ENCODE results near the gene MAPK1IP1L. TPM values are rescaled to one million over a fixed set of nuclear protein-coding genes. Genes with fewer than 3 reads are reported as not detected.
"Not testable (repeated sequence)": the region's sequence is repeated elsewhere in the genome, so short reads cannot be mapped to it uniquely, and the experiment has no call there.

The MAPK1IP1L gene
- polyA plus RNA-seq, 3 donors: 105 to 124 (median 106) TPM

DNA sequence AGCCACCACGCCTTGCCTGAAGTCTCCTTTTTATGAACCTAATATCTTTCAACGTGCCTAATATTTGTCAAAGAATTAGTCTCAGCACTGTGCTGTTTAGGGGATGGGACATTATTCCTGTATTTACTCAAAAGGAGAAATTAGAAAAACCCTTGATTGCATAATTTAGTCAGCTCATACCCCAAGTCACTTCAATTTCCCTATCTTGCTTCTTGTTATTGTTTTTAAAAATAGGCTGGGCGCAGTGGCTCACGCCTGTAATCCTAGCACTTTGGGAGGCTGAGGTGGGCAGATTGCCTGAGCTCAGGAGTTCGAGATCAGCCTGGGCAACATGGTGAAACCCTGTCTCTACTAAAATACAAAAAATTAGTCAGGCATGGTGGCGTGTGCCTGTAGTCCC lies 28.5 kb downstream of the MAPK1IP1L start:
- not testable (repeated sequence) for DNase-seq (ENCODE audit: extremely low read depth in 1 of 11, low read depth in 9 of 11, low spot score in 4 of 11)

DNA sequence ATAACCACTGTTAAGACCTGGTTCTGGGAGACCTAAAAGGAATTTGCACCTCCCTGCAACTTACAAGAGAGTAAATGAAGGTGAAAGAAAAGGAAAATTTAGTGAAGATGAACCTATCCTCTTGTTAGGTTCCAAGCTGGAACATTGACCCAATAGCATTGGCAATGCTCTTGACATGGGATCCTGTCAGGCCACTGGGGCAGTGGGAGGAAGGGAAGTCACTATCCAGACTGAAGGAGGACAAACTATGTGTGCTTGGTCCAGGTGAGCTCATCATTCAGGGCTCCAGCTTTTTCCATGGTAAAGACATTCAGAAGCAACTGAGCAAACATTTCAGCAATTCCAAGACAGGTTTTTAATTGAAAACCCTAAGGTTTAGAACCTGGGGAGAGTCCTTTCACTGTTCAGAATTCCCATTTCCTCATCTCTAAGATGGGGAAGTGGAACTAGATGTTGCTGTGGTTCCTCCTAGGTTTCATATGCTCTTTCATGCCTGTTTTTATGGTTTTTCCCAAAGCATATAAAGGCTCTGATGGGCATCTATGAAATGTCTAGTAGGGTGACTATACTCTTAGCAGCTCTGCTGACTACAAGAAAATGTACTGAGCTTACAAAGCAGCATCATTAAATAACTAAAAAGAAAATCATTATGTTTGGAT lies 33.1 kb downstream of the MAPK1IP1L start:
- DNase-seq (ENCODE audit: extremely low read depth in 1 of 11, low read depth in 9 of 11, low spot score in 4 of 11): no peak

DNA sequence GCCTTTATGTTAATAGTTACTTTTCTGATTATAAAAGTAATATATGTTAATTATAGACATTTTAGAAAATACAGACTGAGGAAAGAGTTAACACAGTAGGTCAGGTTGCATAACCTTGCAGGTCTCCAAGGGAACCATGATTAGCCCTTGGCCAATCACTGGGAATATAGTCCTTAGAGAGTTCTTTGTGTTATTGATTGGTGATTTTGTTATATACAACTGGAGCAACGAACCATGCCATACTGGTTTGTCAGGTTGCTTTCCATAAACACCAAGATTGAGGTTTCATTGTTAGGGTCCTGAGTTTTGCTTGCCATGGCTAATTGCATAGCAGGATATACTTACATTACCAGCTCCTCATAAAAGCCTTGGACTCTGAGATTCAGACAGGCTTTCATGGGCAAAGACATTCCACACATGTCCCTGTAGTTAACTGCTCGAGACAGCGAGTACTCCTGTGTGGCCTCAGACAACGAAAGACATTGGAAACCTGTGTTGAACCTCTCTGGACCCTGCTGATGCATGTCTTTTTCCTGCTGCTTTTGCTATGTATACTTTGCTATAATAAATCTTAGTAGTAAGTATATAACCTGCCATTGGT lies 33.7 kb downstream of the MAPK1IP1L start:
- DNase-seq (ENCODE audit: extremely low read depth in 1 of 11, low read depth in 9 of 11, low spot score in 4 of 11): no peak

DNA sequence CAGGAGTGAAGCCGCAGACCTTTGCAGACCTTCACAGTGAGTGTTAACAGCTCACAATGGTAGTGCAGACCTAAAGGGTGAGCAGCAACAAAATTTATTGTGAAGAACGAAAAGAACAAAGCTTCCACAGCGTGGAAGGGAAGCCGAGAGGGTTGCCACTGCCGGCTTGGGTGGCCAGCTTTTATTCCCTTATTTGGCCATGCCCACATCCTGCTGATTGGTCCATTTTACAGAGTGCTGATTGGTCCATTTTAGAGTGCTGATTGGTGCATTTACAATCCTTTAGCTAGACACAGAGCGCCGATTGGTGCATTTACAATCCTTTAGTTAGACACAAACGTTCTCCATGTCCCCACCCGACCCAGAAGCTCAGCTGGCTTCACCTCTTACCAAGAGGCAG lies 35.5 kb downstream of the MAPK1IP1L start:
- no peak for DNase-seq (ENCODE audit: extremely low read depth in 1 of 11, low read depth in 9 of 11, low spot score in 4 of 11)

DNA sequence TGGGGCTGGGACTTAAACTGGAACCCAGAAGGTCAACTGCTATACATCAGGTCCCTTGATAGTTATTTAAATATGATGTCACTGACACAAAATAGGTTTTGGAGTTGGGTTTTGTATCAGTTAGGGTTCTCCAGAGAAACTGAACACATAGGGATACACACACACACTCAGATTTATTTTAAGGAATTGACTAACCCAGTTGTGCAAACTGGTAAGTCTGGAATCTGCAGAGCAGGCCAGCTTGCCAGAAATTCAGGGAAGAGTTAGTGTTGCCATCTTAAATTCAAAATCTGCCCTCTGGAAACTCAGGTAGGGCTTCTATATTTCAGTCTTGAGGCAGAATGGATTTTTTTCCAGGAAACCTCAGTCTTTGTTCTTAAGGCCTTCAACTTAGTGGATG lies 36.9 kb downstream of the MAPK1IP1L start:
- DNase-seq (ENCODE audit: extremely low read depth in 1 of 11, low read depth in 9 of 11, low spot score in 4 of 11): no peak

DNA sequence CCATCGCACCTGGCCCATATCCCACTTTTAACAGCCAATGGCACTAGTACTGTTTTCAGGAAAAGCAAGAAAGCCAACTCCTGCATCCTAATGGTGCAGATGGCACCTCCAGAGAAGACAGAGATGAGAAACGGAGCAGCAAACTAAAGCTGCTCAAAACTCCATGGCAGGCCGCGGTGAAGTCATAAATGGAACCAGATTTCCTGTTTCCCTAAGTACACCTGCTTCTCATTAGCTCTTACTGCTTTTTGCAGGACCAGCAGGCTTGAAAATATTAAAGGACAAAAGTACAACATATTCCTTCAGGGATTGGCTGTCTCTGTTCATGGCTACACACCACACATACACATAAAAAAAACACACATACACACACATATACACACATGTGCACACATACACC lies 40.9 kb downstream of the MAPK1IP1L start:
- DNase-seq (ENCODE audit: extremely low read depth in 1 of 11, low read depth in 9 of 11, low spot score in 4 of 11): no peak

DNA sequence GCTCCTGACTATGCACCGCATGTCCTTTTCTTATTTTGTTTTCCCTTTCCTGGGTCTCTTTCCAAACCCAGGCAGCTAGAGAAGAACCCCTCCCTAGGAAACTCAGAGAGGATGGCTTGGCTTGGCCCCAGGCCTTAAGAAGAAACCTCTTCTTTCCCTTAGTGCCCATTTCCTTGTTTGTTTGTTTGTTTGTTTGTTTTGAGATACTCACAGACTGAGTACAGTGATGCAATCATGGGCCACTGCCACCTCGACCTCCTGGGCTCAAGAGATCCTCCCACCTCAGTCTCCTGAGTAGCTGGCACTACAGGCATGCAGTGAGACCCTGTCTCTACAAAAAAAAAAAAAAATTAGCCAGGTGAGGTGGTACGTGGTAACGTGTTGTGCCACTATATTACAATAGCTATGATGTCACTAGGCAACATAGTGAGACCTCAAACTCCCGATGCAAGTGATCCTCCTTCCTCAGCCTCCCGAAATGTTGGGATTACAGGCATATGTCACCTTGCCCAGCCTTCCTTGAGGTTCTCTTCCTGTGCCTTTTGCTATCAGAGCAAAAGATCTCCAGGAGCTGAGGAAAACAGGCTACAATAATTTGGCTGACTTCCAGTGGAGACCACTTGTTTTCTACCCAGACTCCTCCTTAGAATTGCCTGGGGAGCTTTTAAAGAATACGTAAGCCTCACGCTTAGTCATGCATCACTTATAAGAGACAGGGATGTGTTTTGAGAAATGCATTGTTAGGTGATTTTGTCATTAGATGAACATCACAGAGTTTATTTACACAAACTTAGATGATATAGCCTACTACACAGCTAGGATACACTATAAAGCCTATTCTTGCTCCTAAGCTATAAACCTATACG lies 43.1 kb downstream of the MAPK1IP1L start:
- DNase-seq (ENCODE audit: extremely low read depth in 1 of 11, low read depth in 9 of 11, low spot score in 4 of 11): no peak

DNA sequence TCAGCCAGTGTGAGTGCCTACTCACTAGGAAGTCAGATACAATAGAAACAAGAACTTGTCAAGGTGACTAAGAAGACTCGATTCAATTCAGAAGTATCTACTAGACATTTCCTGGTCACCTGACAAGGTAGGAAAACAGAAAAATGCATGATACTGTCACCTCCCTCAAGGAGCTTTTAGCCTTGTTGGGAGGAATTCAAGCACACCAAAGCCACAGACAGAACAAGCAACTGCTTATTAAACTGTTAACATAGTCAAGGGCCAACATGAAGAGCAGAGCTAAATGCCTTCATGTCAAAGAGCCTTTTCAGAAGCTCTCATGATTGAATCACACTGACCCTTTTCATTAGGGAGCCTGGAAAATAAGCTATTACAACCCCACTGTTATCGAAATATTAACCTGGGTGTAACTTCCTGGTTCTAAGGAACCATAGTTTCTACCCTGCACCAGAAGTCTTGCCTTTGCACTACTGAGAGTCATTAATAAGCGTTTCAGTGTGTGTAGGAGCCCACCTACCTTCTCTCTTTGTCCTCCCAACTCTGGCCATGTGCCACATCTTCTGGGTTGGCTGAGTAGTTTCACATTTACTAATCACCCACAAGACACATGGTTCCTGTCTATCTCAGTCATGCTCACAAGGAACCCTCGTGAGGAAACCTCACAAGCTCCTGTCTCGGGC lies 46.6 kb downstream of the MAPK1IP1L start:
- no peak for DNase-seq (ENCODE audit: extremely low read depth in 1 of 11, low read depth in 9 of 11, low spot score in 4 of 11)

DNA sequence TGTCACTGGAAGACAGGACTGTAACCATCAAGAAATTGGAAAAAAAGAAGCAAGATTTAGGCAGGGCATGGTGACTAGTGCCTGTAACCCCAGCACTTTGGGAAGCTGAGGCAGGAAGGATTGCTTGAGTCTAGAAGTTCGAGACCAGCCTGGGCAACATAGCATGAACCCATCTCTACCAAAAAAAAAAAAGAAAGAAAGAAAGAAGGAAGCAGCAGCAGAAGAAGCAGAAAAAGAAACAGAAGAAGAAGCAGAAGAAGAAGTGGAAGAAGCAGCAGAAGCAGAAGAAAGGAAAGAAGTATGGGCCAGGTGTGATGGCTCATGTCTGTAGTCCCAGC lies 47.1 kb downstream of the MAPK1IP1L start:
- DNase-seq (ENCODE audit: extremely low read depth in 1 of 11, low read depth in 9 of 11, low spot score in 4 of 11): no peak

DNA sequence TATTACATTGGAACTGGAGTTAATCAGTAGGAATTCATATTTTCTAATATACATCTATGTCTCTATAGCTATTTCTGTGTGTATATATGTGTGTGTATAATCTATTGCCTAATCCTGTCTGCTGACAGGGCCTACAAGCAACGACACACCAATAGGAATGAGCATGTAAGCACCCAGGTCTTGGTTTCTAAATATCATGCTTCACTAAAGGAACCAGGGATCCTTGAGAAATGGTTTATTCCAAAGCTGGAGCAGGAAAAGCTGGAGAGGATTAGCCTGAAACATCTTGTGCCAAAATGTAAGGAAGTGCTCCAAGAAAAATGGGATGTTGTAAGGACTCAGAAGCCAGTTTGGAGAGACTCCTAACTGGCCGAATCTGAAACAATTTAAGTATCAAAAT lies 48.3 kb downstream of the MAPK1IP1L start:
- DNase-seq (ENCODE audit: extremely low read depth in 1 of 11, low read depth in 9 of 11, low spot score in 4 of 11): no peak

DNA sequence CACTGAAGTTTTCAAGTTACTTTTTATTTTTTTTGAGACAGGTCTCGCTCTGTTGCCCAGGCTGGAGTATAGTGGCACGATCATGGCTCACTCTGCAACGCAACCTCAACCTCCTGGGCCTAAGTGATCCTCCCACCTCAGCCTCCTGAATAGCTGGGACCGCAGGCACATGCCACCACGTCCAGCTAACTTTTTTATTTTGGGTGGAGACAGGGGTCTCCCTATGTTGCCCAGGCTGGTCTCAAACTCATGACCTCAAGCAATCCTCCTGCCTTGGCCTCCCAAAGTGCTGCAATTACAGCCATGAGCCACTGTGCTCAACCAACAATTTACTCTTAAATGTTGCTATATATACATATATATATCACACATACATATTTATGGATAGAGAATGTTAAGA lies 50.3 kb downstream of the MAPK1IP1L start:
- no peak for DNase-seq (ENCODE audit: extremely low read depth in 1 of 11, low read depth in 9 of 11, low spot score in 4 of 11)

DNA sequence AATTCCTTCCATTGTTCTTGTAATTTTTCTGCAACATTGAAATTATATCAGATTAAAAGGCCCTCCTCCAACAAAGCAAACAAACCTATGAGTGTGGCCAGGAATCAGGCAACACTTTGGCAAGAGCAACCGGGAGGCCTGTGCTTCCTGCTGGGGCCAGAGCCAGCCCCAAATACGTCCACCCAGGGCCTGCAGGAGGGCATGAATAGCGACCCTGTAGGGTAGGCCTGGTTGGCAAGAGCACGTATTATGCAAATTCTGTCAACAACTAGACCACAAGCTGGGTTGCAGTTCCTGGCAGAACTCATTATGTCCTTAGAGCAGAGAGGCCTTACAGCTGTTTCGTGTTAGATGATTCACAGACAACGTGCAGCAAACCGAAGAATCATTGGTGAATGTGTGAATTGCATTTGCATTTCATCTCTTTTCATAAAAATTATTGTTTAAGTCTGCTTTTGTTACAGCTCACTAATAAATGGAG lies 50.7 kb downstream of the MAPK1IP1L start:
- peak in 1 of 11 donors; percentile 32 for DNase-seq (ENCODE audit: extremely low read depth in 1 of 11, low read depth in 9 of 11, low spot score in 4 of 11)

DNA sequence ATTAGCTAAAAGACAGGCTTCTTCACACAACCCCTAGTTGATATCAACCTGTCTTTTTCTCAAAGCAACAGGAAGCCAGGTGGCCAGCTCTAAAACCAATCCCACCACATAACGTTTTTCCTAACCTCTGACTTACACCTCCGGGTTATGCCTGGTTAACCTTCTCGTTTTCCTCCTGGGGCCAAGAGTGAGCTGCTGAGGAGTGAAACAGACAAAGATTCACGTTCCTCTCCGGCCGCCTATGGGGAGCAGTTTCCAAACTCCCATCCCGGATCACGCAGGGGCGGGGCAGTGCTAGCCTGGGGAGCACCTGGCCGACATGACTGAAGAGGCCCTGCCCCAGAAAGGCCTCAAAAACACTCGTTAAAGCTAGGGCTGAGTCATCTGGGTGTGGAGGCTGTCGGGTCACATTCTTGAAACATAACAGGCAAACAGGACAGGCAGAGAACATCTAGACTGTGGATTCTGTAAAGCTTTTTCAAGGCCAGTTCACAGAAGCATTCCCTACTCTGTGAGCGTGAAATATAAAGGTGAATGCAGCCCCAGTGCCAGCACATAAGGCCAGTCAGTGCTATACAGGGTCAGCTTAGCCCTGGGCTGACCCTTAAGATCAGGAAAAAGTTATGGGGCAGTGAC lies 51.7 kb downstream of the MAPK1IP1L start:
- peak in 4 of 11 donors; percentile 24 to 42 (median 34) for DNase-seq (ENCODE audit: extremely low read depth in 1 of 11, low read depth in 9 of 11, low spot score in 4 of 11)

DNA sequence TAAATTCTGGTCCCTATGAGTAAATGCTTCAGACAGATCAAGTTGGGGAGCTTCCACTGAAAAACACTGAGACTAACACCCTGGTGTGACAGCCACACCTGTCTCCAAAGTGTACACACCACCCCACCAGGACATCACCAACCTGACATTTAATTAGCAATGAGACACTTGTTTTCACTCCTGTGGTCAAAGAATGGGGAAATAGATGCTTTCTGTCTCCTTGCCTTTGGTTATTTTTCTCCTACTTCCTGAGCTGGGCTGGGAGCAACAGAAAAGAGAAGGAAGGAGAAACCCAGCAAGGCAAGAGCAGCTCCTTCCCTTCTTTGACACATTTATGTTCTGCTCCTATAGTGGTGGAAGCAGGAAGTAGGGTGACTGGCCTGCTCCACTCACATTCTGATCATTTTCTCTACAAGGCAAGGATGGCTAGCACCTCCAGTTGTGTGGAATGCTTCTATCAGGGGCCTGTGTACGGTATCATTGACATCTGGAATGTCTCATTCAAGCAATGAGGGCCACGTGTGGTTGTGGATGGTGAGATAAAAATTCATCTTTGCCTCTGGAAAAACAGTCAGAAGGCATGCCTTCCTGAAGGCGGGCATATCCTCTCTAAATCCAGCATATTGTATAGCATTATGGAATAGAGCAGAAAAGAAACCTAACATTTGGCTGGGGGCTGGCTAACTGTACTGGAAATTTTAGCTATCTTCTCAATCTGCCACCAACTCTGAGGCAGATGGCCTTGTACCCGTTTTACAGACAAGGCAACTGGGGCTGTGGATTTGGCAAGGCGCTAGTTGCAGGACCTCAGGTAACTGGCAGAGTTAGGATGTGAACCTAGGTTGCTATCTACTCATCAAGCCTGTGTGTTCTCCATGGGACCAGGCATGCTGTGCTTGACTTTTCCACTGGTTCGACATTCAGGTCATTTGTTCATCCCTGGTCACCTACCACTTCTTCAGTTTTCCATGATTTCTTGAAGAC lies 52.8 kb downstream of the MAPK1IP1L start:
- no peak for DNase-seq (ENCODE audit: extremely low read depth in 1 of 11, low read depth in 9 of 11, low spot score in 4 of 11)

DNA sequence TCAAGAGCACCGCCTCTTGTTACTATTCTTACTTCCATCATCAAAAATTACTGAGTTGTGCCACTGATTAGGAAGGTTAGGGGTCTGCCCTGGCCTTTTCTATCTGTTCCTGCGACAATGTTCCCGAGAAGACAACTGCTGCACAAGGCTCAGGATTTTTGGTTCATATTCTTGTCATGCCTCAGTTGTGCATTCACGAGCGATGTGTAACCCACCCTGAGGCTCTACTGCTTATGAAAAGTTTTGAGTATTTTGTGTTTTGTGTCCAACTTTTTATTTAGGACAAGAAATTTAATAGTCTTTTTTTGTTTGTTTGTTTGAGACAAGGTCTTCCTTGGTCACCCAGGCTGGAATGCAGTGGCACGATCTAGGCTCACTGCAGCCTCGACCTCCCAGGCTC lies 54.5 kb downstream of the MAPK1IP1L start:
- no peak for DNase-seq (ENCODE audit: extremely low read depth in 1 of 11, low read depth in 9 of 11, low spot score in 4 of 11)

DNA sequence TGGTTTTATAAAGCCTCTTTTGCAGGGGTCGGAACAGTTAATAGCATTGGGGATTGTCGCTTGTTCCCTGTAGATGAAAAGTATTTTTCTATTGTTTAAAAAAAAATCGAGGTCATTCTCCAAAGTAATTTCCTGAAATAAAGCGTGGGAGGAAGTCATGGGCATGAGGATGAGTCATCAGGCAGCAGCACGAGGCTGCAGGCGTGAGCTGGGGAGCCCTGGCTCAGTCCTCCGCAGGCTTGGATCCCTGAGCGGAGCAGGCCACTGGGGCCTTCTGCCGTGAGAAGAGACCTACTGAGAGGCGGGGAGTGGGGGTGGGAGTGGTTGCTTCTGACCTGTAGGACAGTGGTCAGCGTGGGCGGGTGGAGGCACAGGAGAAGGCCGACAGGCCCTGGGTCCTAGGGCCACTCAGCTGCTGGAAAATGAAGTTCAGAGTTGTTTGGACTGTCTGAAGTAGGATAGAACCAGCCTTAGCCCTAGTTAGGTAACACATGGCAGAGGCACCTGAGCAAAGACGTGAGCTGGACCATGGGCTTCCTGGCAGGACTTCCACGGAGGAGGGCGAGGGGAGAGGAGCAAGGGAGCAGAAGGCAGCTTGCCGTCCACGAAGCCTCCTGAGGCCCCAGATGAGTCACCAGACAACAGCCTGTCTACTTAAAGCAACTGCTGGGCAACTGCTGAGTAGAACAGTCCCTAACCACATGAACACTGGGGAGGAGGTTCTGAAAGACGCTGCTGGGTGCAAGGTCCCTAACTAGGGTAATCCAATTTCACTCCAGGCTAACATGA lies 56.5 kb downstream of the MAPK1IP1L start:
- DNase-seq (ENCODE audit: extremely low read depth in 1 of 11, low read depth in 9 of 11, low spot score in 4 of 11): no peak

DNA sequence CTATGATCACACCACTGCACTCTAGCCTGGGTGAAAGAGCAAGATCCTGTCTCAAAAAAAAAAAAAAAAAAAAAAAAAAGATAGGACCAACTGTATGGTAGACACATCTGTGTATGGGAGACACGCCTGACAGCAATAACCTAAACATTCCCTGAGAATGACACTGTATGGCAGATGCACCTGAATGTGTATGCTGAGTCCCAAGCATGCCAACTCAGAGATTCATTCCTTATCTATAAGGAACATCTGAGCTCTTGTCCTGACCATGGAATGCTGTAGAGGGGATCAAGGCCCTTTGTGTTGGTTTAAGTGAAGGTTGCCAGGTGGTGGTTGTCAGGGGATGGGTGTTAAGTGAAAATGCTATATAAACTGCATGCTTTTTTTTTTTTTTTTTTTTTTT lies 58.4 kb downstream of the MAPK1IP1L start:
- DNase-seq (ENCODE audit: extremely low read depth in 1 of 11, low read depth in 9 of 11, low spot score in 4 of 11): no peak

All from renal cortex interstitium (tissue), 11 donors.